ENCODE results near the gene PGA4.
"Not testable (repeated sequence)": the region's sequence is repeated elsewhere in the genome, so short reads cannot be mapped to it uniquely, and the experiment has no call there.

Gene PGA4

DNA sequence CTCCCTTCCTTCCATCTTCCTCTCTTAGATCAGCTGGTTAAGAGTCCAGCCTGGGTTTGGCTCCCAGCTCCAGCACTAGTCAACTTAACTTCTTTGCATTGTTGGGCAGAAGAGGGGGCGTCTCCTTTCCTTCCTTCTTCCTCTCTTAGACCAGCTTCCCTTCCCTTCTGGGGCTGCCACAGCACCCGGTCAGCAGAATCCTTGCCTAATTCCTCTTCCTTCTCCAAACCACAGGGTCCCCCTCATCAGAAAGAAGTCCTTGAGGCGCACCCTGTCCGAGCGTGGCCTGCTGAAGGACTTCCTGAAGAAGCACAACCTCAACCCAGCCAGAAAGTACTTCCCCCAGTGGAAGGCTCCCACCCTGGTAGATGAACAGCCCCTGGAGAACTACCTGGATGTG lies 18.3 kb upstream of the PGA4 start:
- DNase-seq (ENCODE audit: insufficient read length, low spot score) = not testable (repeated sequence)

DNA sequence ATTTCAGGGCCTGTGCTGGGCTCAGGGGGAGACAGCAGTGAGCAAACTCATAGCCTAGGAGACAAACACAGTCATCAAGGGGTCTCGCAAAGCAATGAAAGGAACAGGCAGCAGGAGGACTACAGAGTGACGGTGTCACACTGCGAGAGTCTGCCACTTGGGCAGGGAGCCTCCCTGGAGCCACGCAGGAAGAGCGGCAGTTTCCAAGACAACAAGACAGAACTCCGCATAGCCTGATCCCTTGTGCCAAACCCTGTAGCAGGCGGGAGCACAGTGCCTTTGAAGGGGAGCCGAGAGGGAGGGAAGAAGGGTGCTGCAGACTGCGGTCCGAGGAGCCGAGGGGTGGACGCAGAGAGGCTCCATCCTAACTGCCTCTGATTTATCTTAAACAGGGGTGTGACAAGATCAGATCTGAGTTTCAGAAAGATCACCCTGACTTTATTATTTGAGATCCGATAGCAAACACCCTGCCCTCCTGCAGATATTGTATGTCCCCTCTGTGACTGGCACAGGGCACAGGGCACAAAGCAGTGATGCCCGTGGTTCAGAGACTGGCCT lies 17.6 kb upstream of the PGA4 start:
- not testable (repeated sequence) for DNase-seq (ENCODE audit: insufficient read length, low spot score); FAIRE-seq

More for the DNA sequence above, 18.3 kb upstream of the PGA4 start:
- FAIRE-seq = not testable (repeated sequence)

DNA sequence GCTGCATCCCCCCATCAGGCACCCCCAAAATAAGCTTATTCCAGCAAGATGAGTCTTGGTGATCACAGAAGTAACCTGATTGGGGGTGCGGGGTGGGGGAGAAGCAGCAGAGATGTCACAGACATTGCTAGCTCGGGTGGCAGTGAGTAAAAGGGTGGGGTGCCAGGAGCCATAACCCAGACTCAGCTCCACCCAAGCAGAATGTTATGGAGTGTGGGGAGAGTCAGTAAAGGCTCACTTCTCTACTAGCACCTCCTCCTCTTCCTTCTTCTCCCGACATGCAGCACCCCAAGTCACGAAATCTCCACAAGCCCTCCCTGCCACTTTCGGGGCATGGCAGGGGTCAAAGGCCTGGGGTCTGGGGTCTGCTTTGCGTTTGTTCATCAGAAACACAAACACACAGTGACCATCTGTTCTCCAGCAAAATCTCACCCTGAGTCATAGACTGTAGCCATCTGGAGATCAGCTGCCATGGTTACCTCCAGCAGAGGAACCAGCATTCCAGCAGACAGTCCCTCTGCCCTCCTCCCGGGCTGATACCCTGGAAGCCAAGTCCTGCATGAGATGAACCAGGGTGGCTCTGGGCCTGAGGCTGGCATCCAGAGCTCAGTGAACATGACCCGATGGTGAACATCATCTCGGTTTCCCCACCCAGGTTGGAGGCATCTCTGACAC lies 14.4 kb upstream of the PGA4 start:
- not testable (repeated sequence) for DNase-seq (ENCODE audit: insufficient read length, low spot score)

DNA sequence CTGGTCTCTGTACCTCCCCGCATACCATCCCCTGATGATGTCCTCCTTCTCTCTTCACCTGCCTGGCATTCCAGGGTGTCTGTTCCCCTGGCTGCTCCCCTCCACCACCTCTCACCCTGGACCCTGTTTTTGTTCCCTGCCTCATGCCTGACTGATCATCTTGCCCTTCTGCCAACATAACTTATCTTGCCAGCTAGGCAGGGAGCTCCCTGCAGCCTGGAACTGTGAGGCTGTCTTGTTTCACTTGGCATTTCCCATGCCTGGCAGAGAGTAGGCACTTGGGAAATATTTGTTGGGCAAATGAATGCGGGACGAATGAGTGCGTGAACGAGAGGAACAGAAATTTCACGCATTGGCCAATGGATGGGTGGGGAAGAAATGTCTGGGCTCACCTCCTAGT lies 11.5 kb upstream of the PGA4 start:
- DNase-seq (ENCODE audit: insufficient read length, low spot score); FAIRE-seq: not testable (repeated sequence)

More for the DNA sequence above, 14.4 kb upstream of the PGA4 start:
- not testable (repeated sequence) for FAIRE-seq

DNA sequence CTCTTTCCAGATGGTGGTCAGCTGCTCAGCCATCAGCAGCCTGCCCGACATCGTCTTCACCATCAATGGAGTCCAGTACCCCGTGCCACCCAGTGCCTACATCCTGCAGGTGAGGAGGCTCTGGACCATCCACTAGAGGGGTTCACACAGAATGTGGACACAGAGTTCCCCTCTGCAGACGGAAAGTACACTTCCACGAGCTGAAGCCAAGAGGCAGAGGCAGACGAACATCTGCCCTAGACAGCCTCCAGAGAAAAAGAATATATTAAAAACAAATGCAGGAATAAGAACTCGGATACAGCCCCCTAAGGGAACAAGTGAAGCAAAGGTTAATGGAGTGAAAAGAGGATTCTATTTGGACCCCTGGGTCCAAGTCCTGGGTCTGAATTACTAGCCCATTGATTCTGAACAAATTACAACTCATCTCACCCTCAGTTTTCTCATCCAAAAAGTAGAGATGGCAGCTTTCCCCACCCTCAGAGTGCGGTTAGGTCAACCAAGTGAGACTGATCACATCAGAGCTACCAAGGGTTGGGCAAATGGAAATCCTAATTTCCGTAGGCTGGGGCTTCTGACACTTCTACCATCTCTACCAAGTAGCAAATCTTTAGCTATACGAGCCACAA lies 10.7 kb upstream of the PGA4 start:
- not testable (repeated sequence) for DNase-seq (ENCODE audit: insufficient read length, low spot score); FAIRE-seq

DNA sequence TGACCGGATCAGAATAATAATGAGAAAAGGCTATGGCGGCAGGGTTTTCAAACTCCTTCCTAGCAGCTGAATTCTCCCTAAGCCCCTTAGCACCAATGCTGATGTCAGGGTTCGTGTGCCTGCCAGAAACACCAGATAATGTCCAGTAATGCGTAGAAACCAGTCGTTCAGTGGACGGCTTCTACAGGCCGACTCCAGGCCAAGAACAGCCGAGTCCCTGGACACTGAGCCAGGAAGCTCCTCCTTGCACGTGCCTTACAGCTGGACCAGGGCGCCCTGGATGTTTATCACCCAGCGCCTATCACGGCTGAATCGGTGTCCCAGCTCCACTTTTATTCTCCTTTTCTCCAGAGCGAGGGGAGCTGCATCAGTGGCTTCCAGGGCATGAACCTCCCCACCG lies 9.9 kb upstream of the PGA4 start:
- FAIRE-seq; DNase-seq (ENCODE audit: insufficient read length, low spot score): not testable (repeated sequence)

DNA sequence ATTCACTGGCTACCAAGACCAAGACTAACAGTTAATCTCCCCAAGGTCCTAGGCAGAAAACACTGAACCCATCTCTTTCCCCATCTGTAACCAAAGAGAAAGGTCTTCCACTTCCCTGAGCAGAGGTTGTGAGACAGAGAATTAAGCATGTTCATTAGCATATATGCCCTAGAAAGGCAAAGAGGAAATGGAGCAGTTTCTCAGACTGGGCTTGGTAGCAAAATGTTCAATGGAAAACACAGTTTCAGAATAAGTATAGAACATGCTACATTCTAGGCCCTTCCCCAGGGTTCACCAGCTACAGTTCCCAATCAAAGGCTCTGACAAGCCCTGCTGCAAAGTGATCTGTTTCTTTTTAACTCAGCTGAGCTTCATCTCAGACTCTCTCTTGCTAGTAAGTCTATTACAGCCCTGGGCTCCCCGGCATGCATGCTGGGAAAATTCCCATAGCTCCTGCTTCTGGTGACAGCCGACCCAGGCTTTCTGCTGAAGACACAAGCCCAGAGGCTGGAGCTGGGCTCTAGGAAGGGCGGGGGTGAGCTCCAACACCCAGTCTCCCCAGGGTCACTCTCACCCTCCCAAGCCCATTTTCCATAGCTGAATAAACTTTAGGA lies 8.3 kb upstream of the PGA4 start:
- DNase-seq (ENCODE audit: insufficient read length, low spot score); FAIRE-seq: not testable (repeated sequence)

DNA sequence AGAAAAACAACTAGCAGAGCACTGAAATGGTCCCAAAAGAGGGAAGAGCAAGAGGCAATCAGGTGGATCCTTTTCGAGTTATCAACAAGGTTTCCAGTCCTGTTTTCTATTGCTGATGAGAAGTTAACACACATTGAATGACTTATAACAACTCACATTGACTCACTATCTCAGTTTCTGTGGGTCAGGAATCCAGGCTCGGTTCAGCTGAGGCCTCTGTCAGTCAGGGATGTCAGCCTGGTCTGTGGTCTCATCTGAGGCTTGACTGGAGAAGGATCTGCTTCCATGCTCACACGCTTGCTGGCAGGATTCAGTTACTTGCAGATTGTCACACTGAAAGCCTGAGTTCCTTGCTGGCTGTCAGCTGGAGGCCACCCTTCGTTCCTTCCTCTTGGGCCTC lies 3.8 kb upstream of the PGA4 start:
- peak; percentile 35 for FAIRE-seq
- DNase-seq (ENCODE audit: insufficient read length, low spot score) = not testable (repeated sequence)

DNA sequence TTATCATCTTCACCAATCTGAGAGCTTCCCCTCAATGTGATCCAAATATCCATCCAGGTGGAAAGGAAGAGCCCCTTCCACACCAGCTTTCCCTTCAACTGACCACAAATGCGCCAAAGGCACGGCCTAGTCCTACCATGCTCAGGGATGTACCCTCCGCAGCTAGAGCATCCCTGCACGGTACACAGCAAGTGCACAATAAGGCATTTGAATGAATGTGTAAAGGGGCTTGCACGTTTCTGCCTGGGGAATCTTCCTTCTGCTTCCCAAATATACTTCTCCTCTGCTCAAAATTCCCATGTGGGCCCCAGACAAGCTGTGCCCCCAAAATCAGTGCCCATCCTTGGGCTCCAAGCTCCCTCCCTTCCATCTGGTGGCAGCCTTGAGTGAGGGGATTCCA lies 3.1 kb upstream of the PGA4 start:
- DNase-seq (ENCODE audit: insufficient read length, low spot score); FAIRE-seq: not testable (repeated sequence)

DNA sequence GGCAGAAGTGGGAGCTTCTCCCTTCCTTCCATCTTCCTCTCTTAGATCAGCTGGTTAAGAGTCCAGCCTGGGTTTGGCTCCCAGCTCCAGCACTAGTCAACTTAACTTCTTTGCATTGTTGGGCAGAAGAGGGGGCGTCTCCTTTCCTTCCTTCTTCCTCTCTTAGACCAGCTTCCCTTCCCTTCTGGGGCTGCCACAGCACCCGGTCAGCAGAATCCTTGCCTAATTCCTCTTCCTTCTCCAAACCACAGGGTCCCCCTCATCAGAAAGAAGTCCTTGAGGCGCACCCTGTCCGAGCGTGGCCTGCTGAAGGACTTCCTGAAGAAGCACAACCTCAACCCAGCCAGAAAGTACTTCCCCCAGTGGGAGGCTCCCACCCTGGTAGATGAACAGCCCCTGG lies 545 bp downstream of the PGA4 start:
- FAIRE-seq = not testable (repeated sequence)

DNA sequence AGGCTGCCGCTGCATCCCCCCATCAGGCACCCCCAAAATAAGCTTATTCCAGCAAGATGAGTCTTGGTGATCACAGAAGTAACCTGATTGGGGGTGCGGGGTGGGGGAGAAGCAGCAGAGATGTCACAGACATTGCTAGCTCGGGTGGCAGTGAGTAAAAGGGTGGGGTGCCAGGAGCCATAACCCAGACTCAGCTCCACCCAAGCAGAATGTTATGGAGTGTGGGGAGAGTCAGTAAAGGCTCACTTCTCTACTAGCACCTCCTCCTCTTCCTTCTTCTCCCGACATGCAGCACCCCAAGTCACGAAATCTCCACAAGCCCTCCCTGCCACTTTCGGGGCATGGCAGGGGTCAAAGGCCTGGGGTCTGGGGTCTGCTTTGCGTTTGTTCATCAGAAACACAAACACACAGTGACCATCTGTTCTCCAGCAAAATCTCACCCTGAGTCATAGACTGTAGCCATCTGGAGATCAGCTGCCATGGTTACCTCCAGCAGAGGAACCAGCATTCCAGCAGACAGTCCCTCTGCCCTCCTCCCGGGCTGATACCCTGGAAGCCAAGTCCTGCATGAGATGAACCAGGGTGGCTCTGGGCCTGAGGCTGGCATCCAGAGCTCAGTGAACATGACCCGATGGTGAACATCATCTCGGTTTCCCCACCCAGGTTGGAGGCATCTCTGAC lies 4.5 kb downstream of the PGA4 start:
- DNase-seq (ENCODE audit: insufficient read length, low spot score); FAIRE-seq: not testable (repeated sequence)

More for the DNA sequence above, 545 bp downstream of the PGA4 start:
- not testable (repeated sequence) for DNase-seq (ENCODE audit: insufficient read length, low spot score)

DNA sequence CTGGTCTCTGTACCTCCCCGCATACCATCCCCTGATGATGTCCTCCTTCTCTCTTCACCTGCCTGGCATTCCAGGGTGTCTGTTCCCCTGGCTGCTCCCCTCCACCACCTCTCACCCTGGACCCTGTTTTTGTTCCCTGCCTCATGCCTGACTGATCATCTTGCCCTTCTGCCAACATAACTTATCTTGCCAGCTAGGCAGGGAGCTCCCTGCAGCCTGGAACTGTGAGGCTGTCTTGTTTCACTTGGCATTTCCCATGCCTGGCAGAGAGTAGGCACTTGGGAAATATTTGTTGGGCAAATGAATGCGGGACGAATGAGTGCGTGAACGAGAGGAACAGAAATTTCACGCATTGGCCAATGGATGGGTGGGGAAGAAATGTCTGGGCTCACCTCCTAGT lies 7.3 kb downstream of the PGA4 start:
- FAIRE-seq; DNase-seq (ENCODE audit: insufficient read length, low spot score): not testable (repeated sequence)

DNA sequence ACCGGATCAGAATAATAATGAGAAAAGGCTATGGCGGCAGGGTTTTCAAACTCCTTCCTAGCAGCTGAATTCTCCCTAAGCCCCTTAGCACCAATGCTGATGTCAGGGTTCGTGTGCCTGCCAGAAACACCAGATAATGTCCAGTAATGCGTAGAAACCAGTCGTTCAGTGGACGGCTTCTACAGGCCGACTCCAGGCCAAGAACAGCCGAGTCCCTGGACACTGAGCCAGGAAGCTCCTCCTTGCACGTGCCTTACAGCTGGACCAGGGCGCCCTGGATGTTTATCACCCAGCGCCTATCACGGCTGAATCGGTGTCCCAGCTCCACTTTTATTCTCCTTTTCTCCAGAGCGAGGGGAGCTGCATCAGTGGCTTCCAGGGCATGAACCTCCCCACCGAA lies 8.9 kb downstream of the PGA4 start:
- not testable (repeated sequence) for FAIRE-seq; DNase-seq (ENCODE audit: insufficient read length, low spot score)

DNA sequence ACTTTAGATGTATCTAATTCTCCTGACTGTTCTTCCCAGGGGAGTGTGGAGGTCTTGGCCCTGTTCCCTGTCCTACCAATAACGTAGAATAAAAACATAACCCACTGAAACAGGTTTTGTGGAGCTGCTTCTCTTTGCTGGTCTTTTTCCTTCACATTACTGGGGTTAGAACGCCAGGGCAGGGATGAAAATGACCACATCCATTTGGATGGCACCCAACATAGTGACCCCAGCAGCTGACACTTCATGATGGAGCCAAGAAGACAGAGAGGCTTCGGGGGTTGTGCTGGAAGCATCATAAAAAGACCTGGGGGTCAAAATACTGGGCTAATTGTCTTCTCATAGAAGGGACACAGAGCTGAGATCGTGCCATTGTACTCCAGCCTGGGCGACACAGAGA lies 9.4 kb downstream of the PGA4 start:
- DNase-seq (ENCODE audit: insufficient read length, low spot score); FAIRE-seq: not testable (repeated sequence)

DNA sequence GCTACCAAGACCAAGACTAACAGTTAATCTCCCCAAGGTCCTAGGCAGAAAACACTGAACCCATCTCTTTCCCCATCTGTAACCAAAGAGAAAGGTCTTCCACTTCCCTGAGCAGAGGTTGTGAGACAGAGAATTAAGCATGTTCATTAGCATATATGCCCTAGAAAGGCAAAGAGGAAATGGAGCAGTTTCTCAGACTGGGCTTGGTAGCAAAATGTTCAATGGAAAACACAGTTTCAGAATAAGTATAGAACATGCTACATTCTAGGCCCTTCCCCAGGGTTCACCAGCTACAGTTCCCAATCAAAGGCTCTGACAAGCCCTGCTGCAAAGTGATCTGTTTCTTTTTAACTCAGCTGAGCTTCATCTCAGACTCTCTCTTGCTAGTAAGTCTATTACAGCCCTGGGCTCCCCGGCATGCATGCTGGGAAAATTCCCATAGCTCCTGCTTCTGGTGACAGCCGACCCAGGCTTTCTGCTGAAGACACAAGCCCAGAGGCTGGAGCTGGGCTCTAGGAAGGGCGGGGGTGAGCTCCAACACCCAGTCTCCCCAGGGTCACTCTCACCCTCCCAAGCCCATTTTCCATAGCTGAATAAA lies 10.5 kb downstream of the PGA4 start:
- DNase-seq (ENCODE audit: insufficient read length, low spot score); FAIRE-seq: not testable (repeated sequence)

DNA sequence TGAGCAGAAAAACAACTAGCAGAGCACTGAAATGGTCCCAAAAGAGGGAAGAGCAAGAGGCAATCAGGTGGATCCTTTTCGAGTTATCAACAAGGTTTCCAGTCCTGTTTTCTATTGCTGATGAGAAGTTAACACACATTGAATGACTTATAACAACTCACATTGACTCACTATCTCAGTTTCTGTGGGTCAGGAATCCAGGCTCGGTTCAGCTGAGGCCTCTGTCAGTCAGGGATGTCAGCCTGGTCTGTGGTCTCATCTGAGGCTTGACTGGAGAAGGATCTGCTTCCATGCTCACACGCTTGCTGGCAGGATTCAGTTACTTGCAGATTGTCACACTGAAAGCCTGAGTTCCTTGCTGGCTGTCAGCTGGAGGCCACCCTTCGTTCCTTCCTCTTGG lies 15.0 kb downstream of the PGA4 start:
- not testable (repeated sequence) for DNase-seq (ENCODE audit: insufficient read length, low spot score)
- peak; percentile 33 for FAIRE-seq

DNA sequence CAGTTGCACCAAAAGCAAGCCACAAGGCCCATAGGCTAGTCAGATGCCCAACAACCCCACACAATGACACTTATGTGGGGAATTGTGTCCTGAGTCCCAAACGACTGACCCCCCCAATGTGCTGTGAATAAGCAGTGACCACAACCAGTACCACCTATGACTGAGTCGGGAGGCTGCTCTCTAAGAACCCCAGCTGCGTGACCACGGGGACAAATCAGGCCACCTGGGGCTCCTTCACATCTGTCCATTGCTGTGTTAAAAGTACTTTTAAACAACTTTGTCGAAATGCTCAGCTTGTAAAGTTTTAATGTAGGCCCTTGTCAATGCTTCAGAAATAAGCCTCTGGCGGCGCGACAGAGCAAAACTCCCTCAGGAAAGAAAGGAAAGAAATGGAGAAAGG lies 18.1 kb downstream of the PGA4 start:
- not testable (repeated sequence) for DNase-seq (ENCODE audit: insufficient read length, low spot score); FAIRE-seq

DNA sequence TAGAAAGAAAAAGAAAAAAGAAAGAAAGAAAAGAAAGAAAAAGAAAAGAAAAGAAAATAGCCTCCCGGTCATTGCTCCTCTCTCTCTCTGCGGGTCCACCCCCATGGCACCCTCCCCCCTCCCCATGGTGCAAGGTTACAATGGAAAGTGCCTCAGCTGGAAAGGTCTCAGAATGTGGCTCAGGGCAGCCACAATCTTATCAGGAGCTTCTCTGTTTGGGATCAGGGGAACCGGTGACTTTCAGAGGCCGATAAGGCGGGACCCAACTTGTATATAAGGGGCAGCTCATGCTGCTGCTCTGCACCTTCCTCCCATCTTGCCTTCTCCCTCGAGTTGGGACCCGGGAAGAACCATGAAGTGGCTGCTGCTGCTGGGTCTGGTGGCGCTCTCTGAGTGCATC lies 18.7 kb downstream of the PGA4 start, which contains the start of gene PGA5:
Gene PGA5 (plus strand): TSS at position 301 of the 400 bp plus-strand sequence. CDS start 52 bp downstream, at position 353.
- not testable (repeated sequence) for DNase-seq (ENCODE audit: insufficient read length, low spot score); FAIRE-seq

DNA sequence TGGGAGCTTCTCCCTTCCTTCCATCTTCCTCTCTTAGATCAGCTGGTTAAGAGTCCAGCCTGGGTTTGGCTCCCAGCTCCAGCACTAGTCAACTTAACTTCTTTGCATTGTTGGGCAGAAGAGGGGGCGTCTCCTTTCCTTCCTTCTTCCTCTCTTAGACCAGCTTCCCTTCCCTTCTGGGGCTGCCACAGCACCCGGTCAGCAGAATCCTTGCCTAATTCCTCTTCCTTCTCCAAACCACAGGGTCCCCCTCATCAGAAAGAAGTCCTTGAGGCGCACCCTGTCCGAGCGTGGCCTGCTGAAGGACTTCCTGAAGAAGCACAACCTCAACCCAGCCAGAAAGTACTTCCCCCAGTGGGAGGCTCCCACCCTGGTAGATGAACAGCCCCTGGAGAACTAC lies 19.4 kb downstream of the PGA4 start:
- FAIRE-seq; DNase-seq (ENCODE audit: insufficient read length, low spot score): not testable (repeated sequence)
